ENCODE data around the gene MS4A6A.

GRCh38 chr11:60221181-60221580, 38.3 kb upstream of the MS4A6A start:
- TF ChIP-seq CTCF (IDR thresholded peaks at IDR 0.05) (no peak), ZFX (IDR thresholded peaks at IDR 0.05; ENCODE audit: borderline replicate concordance) (no peak)
